Psoas muscle (tissue), 8 donors: ENCODE data around the gene KLHL29. TPM values are rescaled to one million over a fixed set of nuclear protein-coding genes. Genes with fewer than 3 reads are reported as not detected.

Source experiments
- ATAC-seq, 4 donors: fragments of 200-7000 bp; cut with Tn5 transposase; one replicate each; pipeline ENCODE4 v1.9.1; 2020; ENCODE audit warnings: moderate library complexity in 3 of 4, mild to moderate bottlenecking in 2 of 4
- DNase-seq, 2 donors: peaks; one replicate each; pipeline ENCODE4 v3.0.0-alpha.2; 2020
- H3K27ac ChIP-seq: fragments of 200-600 bp; one replicate; pipeline ENCODE4 v1.8.0; 2022
- H3K27me3 ChIP-seq, 3 donors: fragments of 200-600 bp in 1 of 3; one replicate each; pipeline versions ENCODE4 v1.6.1 to v1.8.0; 2013 to 2022; ENCODE audit warnings: low read length in 2 of 3, mild to moderate bottlenecking in 2 of 3, moderate library complexity in 1 of 3; ENCODE audit not compliant: insufficient read depth in 3 of 3
- H3K36me3 ChIP-seq, 2 donors: fragments of 200-600 bp in 1 of 2; one replicate each; pipeline versions ENCODE4 v1.6.1 to v1.8.0; 2013 to 2022; ENCODE audit warnings: low read depth in 1 of 2, mild to moderate bottlenecking in 1 of 2, moderate library complexity in 1 of 2; ENCODE audit not compliant: insufficient read depth in 1 of 2
- H3K4me1 ChIP-seq: fragments of 200-600 bp; one replicate; pipeline ENCODE4 v1.8.0; 2022
- H3K4me3 ChIP-seq: fragments of 200-600 bp; one replicate; pipeline ENCODE4 v1.8.0; 2022; ENCODE audit warnings: mild to moderate bottlenecking
- H3K9me3 ChIP-seq: fragments of 200-600 bp; one replicate; pipeline ENCODE4 v1.8.0; 2022
- CTCF ChIP-seq: fragments of 200-600 bp; IDR thresholded peaks from one replicate; pipeline ENCODE4 v1.8.0; 2022; ENCODE audit warnings: antibody characterized with exemption
- WGBS, 3 donors: extraction: QIAGEN DNeasy Blood & Tissue Kit; methylation state at CpG; one replicate each; pipeline versions ENCODE4 v1.1.6 to v1.1.7; 2013; 5-methylcytosine and 5-hydroxymethylcytosine counted together
- intact Hi-C, 2 donors: fragments of 100-400 bp; cut with DNase I; formaldehyde crosslinking; loops; one replicate each; pipeline versions ENCODE4 v1.11.0 to v1.14.2; 2022
- polyA plus RNA-seq, 3 donors: library from polyadenylated mRNA; stranded (reverse); fragments of 200-250 nt; gene quantifications; one replicate each; pipeline ENCODE4 v1.2.3, GENCODE V29; 2013
- total RNA-seq, 4 donors: library from RNA; stranded (reverse); fragmentation: NEBNext Ultra II Directional in 2 of 4; extraction: Animal tissue kit (Norgen Biotek cat#: 25700) in 2 of 4; gene quantifications; one replicate each; pipeline versions ENCODE4 v1.2.1 to v1.2.4, GENCODE V29; 2021 to 2023
- donor health status: healthy with polysubstance abuse.
- donor health status: DM: no; HTN: no; CAD: no; lungs with moderate emphysema.
- donor health status: Bipolar disorder and iron deficiency.
- donor health status: healthy.
- donor health status: DM: yes; HTN: yes; CAD: no.
- donor health status: DM: no; HTN: no; CAD: no.
- donor health status: DM: no; HTN: no; CAD: no.
- donor health status: DM: yes; HTN: yes; CAD: no.

The KLHL29 gene
- total and polyA plus RNA-seq, 7 donors, result 4.4 to 14.1 (median 6.8) TPM

- WGBS, 3 donors, result 71 to 78% (median 77%) methylated on average over 20 of the region's 20 CpGs
- DNase-seq (no peak), ATAC-seq (peak in 2 of 4 donors; percentile 12 to 29)
- Histone ChIP-seq H3K9me3 (no peaks in the 10 kb centered on the region), H3K4me3 (no peak overlapping the region), H3K4me1 (no peaks in the 10 kb centered on the region), H3K27ac (no peak overlapping the region), H3K36me3 (no peaks in the 10 kb centered on the region), H3K27me3 (no peaks in the 10 kb centered on the region)
- TF ChIP-seq CTCF, result no peak
- intact Hi-C loops, result no loop called here
Measured at GRCh38 chr2:23478933-23479683, 94.1 kb downstream of the KLHL29 start.

- Histone ChIP-seq H3K4me3 (no peak overlapping the region), H3K9me3 (no peaks in the 10 kb centered on the region), H3K4me1 (no peaks in the 10 kb centered on the region), H3K27ac (no peak overlapping the region), H3K36me3 (no peaks in the 10 kb centered on the region), H3K27me3 (no peaks in the 10 kb centered on the region)
- ATAC-seq, result peak in 3 of 4 donors; percentile 8 to 27 (median 27)
- WGBS, 3 donors, result 71 to 81% (median 74%) methylated on average over 17 of the region's 17 CpGs
- intact Hi-C loops, result no loop called here
- DNase-seq, result no peak
- no peak for TF ChIP-seq CTCF
Measured at GRCh38 chr2:23480957-23481797, 96.2 kb downstream of the KLHL29 start.

- Histone ChIP-seq H3K4me3 (no peak overlapping the region), H3K36me3 (no peaks in the 10 kb centered on the region), H3K4me1 (no peaks in the 10 kb centered on the region), H3K27me3 (no peaks in the 10 kb centered on the region), H3K9me3 (no peaks in the 10 kb centered on the region), H3K27ac (no peak overlapping the region)
- 94 to 96% (median 95%) methylated on average over 9 of the region's 9 CpGs for WGBS, 3 donors
- intact Hi-C loops, result no loop called here
- DNase-seq, result no peak
- TF ChIP-seq CTCF, result no peak
- ATAC-seq, result no peak
Measured at GRCh38 chr2:23482188-23482587, 97.2 kb downstream of the KLHL29 start.

- no peak overlapping the region for H3K27ac ChIP-seq
- intact Hi-C loops, result no loop called here
Measured at GRCh38 chr2:23482607-23483006, 97.6 kb downstream of the KLHL29 start.

More at GRCh38 chr2:23482607-23483006, 97.6 kb downstream of the KLHL29 start:
- H3K27me3 ChIP-seq, result no peaks in the 10 kb centered on the region
- no peak for TF ChIP-seq CTCF
- no peaks in the 10 kb centered on the region for H3K9me3 ChIP-seq
- WGBS, 3 donors, result 92 to 98% (median 94%) methylated on average over 6 of the region's 6 CpGs
- ATAC-seq (no peak), DNase-seq (no peak)
- no peak overlapping the region for H3K4me3 ChIP-seq
- H3K36me3 ChIP-seq, result no peaks in the 10 kb centered on the region
- H3K4me1 ChIP-seq, result no peaks in the 10 kb centered on the region
